Cardiac septum (tissue), 1 donor: ENCODE data around the gene HTRA3. TPM values are rescaled to one million over a fixed set of nuclear protein-coding genes. Genes with fewer than 3 reads are reported as not detected.
A peak's percentile ranks its signal among the peaks of the same experiment; 100 is the strongest.

Experiments used
- DNase-seq: peaks from one replicate; pipeline ENCODE4 v3.0.0-alpha.2; 2020; ENCODE audit warnings: low spot score
- intact Hi-C: fragments of 100-400 bp; cut with DNase I; formaldehyde crosslinking; loops from one replicate; pipeline ENCODE4 v1.14.0; 2022
- total RNA-seq: library from RNA; stranded (reverse); fragmentation: NEBNext Ultra II Directional; extraction: Animal tissue kit (Norgen Biotek cat#: 25700); gene quantifications from one replicate; pipeline ENCODE4 v1.2.1, GENCODE V29; 2021
- donor health status: DM: no; HTN: no; CAD: no.

Gene HTRA3
- total RNA-seq, 1 donor from 2014 or later, result 50.8 TPM

- no peak for DNase-seq
- intact Hi-C loops, result no loop called here
Observed at GRCh38 chr4:8233672-8234484, 35.7 kb upstream of the HTRA3 start.

DNA sequence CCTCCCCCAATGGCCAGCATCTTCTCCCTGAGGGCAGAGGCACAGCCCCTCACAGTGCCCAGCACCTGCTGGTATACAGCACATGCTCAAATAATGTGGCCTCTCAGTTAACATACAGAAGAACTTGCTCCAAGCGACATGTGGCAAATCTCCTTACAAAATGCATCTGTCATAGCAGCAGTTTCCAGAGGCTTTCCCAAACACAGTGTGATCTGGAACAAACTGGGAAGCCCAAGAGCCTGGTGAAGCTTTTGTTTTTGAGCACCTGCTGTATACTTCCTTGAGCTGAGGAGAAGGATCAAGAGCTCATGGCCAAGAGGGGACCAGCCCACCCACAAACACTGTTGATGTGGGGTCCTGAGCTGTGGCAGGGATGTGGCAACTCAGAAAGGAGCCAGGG lies 34.8 kb upstream of the HTRA3 start:
- intact Hi-C loops, result no loop called here

DNA sequence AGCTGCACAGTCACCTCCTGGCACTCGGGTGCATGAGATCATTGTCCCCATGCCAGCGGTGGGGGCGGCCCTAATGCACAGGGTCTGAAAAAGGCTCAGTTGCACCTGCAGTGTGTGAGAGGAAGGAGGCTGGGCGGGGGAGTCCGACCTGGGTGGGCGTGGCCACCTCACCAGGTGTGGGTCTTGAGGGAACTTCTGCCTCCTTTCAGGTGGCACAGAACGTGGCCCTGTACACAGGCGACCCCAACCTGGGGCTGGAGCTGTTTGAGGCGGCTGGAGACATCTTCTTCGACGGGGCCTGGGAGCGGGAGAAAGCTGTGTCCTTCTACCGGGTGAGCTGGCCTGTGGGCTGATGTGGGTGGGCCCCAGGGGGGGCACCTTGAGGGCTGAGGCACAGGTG lies 34.3 kb upstream of the HTRA3 start:
- intact Hi-C loops, result no loop called here
- no peak for DNase-seq

More for the DNA sequence above, 34.8 kb upstream of the HTRA3 start:
- DNase-seq, result no peak

GRCh38 chr4:8235686-8236085 lies 33.9 kb upstream of the HTRA3 start:
- no peak for DNase-seq
- intact Hi-C loops, result no loop called here

GRCh38 chr4:8236106-8236919 lies 33.2 kb upstream of the HTRA3 start:
- no peak for DNase-seq
- intact Hi-C loops, result no loop called here

DNA sequence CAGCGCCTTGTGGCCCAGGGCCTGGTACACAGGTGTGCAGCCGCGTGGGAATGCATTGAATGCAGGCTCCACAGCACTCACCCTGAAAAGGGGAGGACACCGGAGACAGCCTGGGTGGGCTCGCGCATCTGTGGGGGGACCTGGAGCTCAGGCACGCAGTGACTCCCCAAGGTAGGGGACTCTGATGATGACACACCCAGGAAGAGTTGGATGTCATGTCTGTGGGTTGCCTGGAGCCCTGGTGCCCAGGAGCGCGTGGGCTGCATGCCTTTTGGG lies 32.7 kb upstream of the HTRA3 start:
- no peak for DNase-seq
- intact Hi-C loops, result no loop called here

DNA sequence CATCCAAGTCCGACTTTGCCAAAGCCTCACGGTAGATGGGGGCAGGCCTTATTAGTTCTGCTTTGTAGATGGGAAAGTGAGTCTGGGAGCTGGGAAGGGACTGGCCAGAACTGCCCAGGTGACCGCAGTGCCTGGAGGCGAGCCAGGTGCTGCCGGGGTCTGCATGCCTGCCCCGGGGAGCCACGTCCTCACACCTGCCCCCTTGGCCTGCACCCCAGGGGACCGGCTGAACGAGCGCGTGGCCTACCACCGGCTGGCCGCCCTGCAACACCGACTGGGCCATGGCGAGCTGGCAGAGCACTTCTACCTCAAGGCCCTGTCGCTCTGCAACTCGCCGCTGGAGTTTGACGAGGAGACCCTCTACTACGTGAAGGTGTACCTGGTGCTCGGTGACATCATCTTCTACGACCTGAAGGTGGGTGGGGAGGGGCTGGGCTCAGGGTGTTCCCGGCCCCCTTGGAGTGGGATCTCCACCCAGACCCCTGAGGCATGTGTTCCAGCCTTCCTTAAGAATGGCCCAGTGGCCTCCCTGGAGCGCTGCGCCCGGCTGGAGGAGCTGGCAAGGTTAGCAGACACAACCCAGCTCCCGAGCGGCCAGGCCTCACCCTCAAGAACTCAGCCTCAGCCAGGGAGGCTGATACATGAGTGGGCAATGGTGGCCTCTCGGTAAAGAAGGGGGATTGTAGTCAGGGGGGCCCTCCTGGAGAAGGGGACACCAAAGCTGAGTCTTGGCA lies 32.1 kb upstream of the HTRA3 start:
- intact Hi-C loops, result no loop called here
- DNase-seq, result no peak

DNA sequence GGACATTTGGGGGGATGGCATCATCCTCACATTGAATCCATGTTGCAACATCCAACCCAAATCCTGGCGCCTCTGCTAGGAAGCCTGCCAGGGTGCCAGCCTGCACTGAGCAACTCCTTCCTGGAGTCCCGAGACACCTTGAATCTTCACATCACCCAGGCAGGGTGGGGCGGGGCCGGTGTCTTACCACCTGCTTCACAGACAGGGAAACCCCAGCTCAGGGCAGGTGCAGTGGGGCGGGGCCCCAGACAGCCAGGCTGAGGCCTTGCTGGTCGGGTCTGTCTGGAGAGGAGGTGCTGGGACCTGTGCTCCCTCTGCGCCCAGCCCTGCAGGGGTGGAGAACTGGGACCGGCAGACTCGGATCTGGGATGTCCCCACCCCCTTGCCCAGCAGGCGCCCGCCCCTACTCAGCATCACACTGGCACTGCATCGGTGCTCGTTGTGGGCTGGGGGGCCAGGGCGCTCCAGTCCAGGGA lies 31.5 kb upstream of the HTRA3 start:
- DNase-seq, result no peak
- intact Hi-C loops, result no loop called here

- intact Hi-C loops, result no loop called here
- DNase-seq, result no peak
Observed at GRCh38 chr4:8238515-8239053, 31.0 kb upstream of the HTRA3 start.

GRCh38 chr4:8239226-8239625 lies 30.3 kb upstream of the HTRA3 start:
- intact Hi-C loops, result no loop called here
- DNase-seq, result no peak

GRCh38 chr4:8239661-8240060 lies 29.9 kb upstream of the HTRA3 start:
- intact Hi-C loops, result loop anchor here (5.0 kb wide), 2 partner anchors 62 to 353 kb away; partner anchors contain the start of gene CPZ
- DNase-seq, result no peak

- DNase-seq, result no peak
- intact Hi-C loops, result loop anchor here (5.0 kb wide), 2 partner anchors 63 to 352 kb away; partner anchors contain the start of gene CPZ
Observed at GRCh38 chr4:8240211-8241041, 29.1 kb upstream of the HTRA3 start.

- DNase-seq, result no peak
- intact Hi-C loops, result loop anchor here (5.0 kb wide), 2 partner anchors 64 to 351 kb away; partner anchors contain the start of gene CPZ
Observed at GRCh38 chr4:8241211-8241779, 28.3 kb upstream of the HTRA3 start.

GRCh38 chr4:8241895-8242696 lies 27.5 kb upstream of the HTRA3 start:
- DNase-seq, result peak; percentile 93
- intact Hi-C loops, result loop anchor here (1.0 to 5.0 kb wide), 4 partner anchors 25 to 350 kb away; partner anchors contain the start of gene CPZ

DNA sequence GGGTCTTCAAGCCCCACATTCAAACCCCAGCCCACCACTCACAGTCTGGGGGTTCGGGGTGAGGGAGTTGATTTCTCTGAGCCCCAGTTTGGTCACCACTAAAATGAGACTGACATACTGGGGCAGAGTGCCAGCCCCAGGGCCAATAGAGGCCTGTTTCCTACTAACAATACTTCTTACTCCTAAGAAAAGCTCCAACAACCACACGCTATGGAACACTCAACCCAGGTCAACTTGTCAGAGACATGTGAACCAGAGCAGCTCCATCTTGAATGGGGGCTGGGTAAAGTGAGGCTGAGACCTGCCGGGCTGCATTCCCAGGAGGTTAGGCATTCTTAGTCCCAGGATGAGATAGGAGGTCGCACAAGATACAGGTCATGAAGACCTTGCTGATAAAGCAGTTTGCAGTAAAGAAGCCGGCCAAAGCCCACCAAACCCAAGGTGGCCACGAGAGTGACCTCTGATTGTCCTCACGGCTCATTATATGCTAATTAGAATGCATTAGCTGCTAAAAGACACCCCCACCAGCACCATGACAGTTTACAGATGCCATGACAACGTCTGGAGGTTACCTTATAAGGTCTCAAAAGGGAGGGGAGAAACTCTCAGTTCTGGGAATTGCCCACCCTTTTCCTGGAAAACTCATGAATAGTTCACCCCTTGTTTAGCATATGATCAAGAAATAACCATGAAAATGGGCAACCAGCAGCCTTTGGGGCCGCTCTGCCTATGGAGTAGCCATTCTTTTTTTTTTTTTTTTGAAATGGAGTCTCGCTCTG lies 26.6 kb upstream of the HTRA3 start:
- intact Hi-C loops, result loop anchor here (1.0 to 5.0 kb wide), 4 partner anchors 24 to 349 kb away; partner anchors contain the start of gene CPZ
- no peak for DNase-seq

- DNase-seq, result no peak
- intact Hi-C loops, result loop anchor here (2.0 to 5.0 kb wide), 3 partner anchors 67 to 348 kb away; partner anchors contain the start of gene CPZ
Observed at GRCh38 chr4:8244001-8244757, 25.4 kb upstream of the HTRA3 start.
